Right kidney (tissue), 1 donor: ENCODE measurements around the gene AGBL3.
"Not testable (repeated sequence)": the region's sequence is repeated elsewhere in the genome, so short reads cannot be mapped to it uniquely, and the experiment has no call there.

Experiments
- DNase-seq: peaks from one replicate; pipeline ENCODE4 v3.0.0-alpha.2; 2016

Gene AGBL3

DNA sequence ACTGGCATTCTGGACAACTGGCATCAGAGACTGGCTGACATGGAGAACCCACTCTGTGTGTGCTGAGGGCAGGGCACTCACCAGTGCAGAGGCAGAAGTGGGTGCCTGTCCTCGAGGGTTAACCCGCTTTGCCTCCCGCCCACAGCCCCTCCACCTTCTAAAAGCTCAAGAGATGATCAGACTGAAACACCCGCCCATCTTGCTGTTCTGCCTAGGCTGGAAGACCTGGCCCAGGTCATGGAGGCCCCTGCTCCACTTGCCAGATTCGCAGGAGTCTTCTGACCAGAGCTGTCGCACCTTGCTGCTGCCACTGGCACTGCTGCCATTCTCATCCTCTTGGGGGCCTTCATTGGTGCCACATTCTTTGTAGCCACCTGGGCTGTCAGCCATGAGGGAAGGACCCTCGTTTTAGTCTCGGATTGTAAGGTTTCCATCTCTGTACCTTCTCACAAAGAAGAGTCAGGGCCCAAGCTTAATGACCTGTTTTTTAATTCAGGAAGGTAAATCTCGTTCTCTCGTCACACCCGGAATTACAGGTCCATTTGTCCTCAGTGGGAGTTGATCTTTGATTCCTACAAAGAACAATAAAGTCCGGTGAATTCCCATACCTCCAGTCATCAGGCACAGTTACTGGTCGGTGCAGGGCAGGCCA lies 182.3 kb downstream of the AGBL3 start:
- no peak for DNase-seq

DNA sequence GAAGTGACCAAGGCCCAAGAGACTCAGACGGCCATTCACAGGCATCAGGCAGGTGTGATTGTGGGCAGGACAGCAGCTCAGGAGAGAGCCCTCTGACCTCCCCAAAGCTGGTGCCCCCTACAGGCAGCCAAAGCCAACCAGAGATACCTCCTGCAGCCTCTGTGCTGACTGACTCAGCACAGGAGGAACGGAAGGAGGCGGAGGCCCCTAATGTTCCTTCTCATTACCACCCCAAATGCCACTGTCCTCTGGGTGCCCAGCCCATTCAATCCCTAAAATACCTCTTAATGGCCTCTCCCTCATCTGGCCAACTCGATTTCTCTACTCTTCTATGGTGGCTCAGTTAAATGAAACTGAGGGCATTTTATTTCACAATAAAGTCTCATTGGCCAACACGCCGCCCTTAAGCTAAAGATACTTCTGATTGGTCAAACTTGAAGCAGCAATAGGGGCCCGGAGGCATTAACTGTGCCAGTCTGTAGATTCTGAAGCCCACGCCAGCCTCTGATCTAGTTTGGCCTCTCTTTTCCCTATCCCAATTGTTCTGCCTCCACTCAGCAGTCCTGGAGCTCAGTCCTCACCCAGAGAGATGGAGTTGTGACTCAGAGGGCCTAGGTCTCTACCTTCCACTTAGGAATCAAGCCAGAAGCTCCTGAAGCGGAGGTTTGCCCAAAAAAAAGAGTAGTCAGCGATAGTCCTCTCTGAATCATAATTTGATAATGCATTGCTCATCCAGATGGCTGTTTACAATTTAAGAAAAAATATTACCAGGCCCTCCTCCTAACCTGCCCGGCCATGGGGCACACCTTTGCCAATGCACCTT lies 183.0 kb downstream of the AGBL3 start:
- DNase-seq, result no peak

DNA sequence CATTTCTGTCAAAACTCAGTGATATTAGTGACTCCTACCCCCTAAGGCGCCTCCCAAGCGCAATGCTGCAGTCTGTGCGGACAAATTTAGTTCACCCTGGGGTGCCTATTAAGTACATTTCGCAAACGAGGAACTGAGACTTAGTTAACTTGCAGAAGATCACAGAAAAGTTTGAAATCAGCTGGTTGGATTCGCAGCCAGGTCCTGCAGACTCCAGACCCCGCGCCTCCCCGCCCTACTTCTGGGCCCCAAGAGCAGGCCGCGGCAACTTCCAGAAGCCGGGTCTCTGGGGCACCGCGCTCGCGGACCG lies 183.6 kb downstream of the AGBL3 start:
- peak; percentile 23 for DNase-seq

DNA sequence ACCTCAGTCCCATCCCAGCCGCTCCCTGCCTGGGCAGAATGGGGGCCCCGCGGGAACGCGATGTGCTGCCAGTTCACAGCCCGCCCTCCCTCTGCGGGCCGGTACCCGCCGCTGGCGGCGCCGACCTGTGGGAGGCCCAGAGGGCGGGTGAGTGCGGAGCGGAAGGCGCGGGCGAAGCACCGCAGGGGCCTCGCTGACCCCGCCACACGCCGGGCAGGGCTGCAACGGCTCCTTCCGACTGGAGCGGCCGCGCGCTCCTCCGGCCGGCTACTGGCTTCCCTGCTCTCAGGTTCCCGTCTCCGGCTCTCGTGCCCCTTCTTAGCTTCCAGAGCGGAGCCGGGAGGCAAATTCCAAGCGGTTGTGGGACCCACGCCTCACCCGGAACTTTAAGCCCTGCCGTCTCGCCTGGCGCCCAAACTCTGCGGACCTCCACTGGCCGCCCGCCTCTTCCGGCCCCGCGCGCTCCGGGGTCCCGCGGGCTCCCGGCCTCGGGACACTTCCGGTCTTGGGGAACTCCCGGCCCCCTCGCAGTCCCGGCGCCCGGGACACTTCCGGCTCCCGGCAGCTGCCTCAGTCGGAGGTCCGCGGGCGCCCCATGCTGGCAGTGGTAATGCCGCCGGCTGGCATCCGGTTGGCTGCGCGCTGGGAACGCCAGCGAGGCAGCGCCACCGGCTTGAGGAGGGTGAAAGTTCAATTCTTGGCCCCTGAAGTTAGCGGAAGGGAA lies 184.1 kb downstream of the AGBL3 start, which contains the start of gene CYREN:
Gene CYREN, minus strand, starts transcription at position 434 of the 724 bp plus-strand sequence. CDS start 1,785 bp downstream, outside the sequence.
- DNase-seq, result peak; percentile 96

DNA sequence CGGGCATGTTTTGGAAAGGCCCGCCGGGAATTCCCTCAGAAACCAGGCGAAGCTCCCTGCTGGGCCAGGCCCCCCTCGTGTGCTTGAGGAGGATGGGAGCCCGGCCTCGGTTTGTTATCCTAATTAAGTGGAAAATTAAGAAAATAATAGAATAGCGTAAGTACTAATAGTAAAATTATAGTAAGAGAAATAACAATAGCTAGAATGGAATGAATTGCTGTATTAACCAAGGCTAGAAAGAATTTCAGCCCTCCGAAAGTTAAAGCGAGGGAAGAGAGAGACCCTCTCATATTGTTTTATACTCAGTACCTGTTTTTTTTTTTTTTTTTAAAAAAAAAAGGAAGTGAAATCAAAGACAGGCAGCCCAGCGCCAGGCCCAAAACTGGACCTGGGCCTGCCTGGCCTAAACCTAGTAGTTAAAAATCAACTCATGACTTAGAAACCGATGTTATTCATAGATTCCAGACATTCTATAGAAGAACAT lies 184.7 kb downstream of the AGBL3 start:
- DNase-seq, result not testable (repeated sequence)

DNA sequence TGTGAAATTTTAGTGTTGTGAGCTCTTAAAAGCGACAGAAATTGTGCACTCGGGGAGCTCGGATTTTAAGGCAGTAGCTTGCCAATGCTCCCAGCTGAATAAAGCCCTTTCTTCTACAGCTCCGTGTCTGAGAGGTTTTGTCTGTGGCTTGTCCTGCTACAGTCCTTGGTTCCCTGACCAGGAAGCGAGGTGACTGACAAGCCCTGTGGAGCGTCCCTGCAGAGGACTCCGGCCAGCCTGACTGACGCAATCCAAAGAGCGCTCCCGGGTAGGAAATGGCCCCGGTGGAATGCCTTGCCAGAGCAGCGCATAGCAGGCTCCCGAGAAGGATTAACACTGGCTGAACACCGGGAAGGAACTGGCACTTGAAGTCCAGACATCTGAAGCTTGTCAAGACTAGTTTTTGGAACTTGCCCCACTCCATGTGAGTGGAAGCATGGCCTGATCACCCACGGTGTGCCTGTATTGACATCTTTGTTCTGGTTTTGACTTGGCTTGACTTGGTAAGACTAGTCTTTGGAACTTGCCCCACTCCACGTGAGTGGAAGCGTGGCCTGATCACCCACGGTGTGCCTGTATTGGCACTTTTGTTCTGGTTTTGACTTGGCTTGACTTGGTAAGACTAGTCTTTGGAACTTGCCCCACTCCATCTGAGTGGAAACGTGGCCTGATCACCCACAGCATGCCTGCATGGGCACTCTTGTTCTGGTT lies 185.4 kb downstream of the AGBL3 start:
- peak; percentile 62 for DNase-seq

DNA sequence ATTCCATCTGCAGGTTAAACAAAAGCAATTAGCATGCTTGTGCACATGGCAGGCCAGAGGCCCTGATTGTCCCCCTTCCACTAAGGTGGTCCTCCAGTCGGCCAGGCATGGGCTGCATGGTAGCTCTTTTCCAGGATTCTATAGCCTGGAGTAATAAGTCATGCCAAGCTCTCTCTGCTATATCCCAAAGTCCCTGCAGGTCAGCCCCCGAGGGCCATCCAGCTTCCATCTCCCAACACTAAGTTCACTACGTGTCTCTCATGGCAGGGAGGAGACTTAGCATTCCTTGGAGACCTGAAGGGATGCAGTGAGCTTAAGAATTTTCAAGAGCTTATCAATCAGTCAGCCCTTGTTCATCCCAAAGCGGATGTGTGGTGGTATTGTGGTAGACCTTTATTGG lies 187.6 kb downstream of the AGBL3 start:
- DNase-seq, result not testable (repeated sequence)

DNA sequence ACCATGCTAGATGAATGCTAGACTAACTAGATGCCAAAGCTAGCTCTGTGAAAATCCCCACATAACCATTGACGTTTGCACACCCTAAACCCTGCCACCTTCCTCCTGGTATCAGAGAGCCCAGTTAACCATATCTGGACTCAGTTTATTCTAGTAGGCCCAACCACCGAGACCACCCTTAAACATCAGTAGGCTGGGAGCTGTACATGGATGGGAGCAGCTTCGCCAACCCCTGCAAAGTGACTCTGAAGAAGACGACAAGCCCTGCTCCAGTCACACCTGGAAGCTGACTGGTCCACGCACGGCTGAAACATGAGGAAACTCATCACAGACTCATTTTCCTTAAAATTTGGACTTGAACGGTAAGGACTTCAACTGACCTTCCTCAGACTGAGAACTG lies 188.6 kb downstream of the AGBL3 start:
- no peak for DNase-seq

DNA sequence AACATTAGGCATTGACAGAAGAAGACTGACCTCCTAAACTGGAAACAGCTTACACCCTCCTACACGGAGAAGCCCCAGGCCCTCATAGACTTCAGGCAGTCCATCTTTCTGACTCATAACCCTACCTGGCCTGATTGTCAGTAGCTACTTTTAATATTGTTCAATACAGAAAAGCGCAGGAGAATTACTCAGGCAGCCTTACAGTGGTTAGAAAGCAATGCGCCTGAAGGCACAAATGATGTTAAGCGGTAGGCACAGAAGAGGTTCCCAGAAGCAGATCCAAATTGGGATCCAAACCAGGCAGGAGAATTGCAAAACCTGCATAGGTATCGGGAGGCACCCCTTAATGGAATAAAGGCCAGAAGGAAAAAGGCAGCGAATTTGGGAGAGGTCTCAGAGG lies 189.6 kb downstream of the AGBL3 start:
- no peak for DNase-seq

DNA sequence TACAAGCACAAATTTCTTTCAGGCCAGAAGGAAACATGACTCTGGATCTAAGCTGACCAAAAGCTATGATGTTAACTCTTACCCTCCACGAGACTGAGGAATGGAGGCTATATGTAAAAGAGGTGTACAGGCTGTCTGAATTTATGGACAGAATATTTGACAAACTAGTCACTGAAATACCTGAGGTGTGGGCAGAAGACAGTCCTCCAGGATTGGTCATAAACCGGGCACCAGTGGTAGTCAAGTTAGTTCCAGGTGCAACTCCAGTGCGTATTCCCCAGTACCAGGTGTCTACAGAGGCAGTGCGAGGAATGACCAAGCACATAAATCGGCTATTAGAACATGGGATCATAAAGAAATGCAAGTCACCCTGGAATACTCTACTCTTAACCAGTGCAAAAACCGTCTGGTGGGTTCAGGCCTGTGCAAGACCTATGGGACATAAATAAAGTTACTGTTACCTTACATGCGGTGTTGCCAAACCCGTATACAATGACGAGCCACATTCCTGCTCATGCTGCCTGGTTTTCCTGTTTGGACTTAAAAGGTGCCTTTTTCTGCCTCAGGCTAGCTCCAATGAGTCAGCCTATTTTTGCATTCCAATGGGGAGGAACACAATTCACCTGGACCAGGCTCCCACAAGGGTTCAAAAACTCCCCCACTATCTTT lies 190.9 kb downstream of the AGBL3 start:
- DNase-seq, result no peak

DNA sequence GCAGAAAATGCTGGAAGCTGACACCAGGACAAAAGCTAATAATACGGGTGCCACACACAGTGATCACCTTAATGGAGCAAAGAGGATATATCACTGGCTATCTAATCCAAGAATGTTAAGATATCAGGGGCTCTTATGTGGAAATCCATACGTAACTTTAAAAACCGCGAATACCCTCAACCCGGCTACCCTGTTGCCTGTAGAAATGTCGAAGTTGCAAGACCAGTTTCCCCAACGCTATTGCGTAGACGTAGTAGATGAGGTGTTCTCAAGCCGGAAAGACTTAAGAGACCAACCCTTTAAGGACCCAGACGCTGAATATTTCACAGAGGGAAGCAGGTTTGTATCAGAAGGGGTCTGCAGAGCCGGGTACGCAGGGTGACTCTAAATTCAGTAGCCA lies 192.1 kb downstream of the AGBL3 start:
- no peak for DNase-seq

DNA sequence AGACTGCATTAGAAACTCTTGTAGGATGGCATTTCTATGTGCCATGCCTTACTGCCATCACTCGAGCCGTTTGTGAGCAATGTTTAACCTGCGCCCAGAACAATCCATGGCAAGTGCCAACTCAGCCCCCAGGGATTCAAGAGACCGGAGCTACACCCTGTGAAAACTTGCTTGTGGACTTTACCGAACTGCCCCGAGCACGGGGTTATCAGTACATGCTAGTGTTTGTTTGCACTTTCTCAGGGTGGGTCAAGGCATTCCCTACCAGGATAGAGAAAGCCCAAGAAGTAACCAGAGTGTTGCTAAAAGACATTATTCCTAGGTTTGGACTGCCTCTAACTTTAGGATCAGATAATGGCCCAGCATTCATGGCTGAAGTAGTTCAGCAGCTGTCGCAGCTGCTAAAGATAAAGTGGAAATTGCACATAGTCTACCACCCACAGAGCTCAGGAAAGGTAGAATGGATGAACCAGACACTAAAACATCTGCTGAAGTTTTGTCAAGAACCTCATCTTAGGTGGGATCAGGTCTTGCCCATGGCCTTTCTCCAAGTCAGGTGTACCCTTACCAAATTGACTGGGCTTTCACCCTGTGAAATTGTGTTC lies 193.1 kb downstream of the AGBL3 start:
- DNase-seq, result no peak

DNA sequence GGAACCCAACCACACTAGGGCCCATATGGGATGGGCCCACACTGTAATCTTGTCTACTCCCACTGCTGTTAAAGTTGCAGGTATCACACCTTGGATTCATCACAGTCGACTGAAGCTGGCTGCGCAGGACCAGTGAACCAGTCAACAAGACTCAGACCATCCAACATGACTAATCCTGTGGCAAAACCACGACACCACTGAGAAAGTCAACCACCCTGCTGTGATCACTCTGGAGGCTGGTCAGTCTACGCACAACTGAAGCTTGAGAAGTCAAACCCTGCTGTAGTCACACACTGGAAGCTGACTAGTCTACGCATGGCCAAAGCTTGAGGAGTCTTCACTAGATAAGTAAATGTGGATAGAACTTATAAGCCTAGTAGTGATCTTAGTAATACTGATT lies 193.8 kb downstream of the AGBL3 start:
- DNase-seq, result no peak

DNA sequence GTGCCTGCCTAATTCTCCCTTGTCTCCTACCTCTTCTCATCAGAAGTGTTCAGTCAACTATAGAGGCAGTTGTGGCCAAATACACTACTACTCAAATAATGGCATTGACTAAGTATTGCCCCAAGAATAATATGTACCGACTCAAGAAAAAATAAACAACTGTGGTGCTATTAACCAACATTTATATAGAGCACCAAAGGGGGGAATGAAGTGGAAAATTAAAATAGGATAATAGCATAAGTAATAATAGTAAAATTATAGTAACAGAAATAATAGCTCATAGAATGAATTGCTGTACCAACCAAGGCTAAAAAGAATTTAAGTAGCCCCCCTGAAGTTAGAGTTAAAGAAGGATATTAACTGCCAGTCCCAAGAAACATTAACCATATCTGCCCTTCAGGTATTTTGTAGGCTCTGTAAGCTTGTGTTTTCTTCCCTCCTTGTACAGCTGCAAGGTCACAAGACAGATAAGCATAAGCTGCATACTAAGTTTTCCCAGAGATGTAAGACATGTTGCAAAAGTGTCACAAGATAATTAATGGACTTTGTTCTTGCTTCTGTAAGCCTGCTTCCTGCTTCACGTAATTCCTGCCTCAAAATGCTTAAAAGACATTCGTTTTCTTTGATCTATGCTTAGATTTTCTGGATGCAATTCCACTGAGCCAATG lies 195.1 kb downstream of the AGBL3 start:
- DNase-seq, result no peak

DNA sequence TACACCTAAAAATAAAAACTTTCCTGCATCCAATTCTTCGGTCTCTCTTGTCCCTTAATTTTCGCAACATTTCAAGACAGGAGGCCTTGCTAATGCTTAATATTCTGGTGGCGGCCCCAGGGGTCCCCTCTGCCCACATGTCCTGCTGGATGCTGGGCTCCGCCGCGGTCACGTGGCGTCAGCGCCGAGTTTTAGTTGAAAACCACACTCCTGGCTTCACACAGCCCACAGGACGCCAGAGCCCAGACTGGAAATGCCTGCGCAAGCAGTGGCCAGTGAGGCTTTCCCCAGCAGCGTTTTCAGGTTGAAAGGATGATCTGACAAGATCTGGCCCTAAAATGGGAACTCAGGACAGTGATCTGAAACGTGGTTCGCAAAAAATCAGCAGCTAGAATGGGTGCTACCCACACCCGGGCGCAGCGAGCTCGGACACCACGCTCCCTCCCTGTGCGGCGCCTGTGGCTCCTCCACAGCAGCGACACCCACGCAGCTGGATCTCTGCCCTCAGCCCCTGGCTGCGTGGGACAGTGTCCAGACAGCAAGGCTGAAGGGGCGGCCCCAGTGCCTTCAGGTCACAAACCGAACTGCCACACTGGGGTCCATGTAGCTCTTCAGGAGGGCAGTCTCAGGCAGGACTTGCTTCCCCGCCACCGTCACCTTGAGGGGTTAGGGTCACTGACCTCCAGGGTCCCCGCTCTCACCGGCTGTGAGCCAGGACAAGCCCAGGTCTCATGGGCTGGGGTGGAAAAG lies 195.8 kb downstream of the AGBL3 start:
- DNase-seq, result no peak

DNA sequence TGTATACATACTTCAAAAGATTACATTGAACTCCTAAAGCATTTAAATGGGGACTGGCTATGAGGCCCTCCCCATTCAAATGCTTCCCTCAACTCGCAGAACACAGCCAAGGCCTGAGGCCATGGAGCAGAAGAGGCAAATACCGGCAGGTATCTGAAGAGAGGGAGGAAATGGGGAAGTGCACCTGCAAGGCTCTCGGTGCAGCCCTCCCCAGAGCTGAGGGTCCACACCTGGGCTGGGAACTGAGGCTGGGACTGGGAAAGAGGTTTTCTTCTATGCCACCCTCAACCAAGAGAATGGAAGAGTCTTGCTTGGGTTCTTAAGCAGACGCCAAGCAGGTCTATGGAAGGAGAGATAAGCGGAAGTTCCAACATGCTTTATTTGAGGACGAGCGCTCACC lies 197.2 kb downstream of the AGBL3 start:
- no peak for DNase-seq

DNA sequence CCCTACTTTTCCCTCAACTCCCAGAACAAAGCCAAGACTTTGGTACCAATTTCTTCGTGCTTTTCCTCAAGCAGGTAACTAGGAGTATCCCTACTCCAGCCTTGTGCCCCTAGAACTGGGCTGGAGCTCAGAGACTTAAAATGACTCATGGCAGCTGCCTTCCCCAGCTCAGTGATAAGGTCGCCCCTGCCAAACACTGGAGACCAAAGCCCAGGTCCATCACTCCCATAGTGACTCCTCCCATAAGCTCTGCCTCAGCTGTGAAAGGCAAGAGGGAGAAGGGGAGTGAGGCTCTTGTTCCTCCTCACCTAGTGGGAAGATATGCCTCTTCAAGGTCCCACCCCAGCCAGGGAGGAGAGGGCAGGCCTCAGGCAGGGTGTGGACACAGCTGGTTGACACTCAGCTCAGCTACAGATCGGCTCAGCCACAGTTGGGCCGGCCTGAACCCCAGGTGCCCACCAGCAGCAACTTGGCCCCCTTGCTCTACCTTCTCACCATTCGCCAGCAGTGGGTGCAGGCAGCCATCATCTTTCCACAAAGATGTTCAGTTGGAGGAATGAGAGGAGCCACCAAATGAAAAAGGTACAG lies 198.0 kb downstream of the AGBL3 start:
- DNase-seq, result no peak
